Measurements from ENCODE around the gene HSPD1.

The HSPD1 gene

DNA sequence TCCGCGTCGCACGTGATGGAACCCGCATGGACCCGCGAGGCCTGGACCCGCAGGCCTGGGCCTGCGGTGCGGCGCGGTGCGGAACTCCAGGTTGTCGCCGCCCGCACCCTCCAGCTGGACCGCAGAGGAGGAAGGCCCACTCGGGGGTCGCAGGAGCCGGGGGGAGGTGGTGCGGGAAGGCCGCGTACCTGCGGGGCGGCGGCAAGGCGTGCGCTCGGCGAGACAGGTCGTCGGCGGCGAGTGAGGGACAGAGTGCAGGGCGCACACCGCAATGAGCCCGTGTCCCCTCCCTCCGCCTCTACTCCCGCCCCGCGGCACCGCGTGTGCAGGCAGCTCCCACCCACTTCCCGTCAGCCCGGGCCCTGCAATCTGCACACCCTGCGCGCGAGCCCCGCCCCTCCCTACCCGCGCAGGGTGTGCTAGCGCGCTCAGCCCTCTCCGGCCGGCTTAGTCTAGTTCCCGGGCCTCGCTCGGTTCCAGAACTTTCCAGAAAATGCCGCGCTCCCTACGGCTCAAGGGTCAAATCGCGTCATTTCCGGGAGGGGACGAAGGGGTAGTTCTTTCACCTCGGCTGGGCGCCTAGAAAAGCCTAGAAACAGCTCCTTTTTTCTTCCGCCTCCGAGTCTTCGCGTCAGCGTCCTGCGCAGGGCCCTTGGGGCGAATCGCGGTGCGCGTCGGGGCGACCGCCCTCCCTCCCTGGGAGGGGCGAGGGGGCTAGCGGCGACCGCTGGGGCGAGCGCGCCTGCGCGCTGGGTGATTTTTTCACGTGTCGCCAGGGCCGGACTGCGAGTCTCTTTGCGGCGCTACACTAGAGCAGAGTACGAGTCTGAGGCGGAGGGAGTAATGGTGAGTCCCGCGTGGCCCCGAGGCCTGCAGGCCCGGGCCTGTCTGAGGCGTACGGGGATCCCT lies at the start of gene HSPD1, which contains the start of gene HSPE1:
Gene HSPD1 (minus strand): TSS at position 247 of the 909 bp plus-strand sequence. CDS start 992 bp downstream, outside the sequence.
Gene HSPE1 (plus strand): TSS at position 786 of the 909 bp plus-strand sequence. CDS start 58 bp downstream, at position 844.
- DNase-seq, result peak; percentile 94

DNA sequence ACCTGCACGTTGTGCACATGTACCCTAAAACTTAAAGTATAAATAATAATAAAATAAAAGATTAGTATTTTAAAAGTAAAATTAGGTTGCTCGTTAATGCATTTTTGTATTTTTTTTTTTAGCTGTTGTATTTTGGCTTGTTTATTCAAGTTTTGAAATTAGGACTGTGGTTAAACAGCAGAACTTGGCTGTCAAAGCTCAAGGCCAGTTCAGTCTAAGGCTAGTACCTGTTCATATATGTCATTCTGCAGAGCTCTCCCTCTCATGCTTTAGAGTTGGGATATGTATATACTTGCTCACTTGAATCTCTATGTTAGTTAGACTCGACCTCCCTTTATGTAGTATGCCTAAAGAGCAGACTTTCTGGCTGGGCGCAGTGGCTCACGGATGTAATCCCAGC lies 48.9 kb upstream of the HSPD1 start:
- no peak for DNase-seq

DNA sequence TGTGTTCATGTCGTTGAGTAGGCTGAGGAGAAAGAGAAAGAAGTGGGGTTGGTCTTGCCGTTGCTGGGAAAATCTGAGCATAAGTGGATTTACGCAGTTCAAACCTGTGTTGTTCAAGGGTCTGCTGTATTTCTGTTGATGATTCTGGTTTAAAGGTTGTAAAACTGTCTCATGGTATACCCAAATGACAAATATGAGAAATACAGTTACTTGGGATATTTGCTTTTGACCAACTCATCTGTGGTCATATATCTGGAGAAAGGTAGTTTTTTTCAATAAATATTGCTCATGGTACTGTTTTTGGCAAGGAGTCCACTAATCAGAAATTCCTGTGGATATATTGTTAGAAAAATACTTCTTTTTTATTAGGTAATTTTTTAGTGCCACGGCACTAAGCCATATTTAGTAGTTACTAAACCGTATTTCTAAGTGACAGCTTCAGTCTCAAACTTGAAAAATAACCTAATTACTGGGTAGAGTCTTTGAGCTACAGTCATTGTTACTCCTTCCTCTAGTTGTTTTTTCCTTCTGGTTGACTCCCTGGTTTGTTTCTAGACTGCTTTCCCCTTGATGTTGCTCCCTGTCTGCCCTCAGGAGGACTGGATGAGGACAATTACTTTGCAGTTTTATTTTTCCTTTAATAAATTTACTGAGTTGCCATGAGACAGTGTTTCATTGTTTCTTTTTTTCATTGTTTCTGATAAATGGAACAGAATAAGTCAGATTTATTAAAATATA lies 47.7 kb upstream of the HSPD1 start:
- DNase-seq, result no peak

DNA sequence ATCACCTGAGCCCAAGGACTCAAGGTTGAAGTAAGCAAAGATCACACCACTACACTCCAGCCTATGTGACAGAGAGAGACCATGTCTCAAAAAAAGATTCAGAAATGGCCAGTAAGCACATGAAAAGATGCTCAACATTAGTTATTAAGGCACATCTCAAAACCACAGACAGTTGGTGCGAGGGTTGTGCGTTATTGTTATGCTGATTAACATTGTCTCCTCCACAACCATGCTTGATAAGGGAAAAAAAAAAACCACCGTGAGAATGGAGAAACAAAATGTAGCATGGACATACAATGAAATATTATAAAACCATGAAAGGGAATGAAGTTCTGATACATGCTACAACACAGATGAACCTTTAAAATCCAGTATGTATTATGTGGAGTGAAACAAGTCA lies 43.6 kb upstream of the HSPD1 start:
- DNase-seq, result no peak

DNA sequence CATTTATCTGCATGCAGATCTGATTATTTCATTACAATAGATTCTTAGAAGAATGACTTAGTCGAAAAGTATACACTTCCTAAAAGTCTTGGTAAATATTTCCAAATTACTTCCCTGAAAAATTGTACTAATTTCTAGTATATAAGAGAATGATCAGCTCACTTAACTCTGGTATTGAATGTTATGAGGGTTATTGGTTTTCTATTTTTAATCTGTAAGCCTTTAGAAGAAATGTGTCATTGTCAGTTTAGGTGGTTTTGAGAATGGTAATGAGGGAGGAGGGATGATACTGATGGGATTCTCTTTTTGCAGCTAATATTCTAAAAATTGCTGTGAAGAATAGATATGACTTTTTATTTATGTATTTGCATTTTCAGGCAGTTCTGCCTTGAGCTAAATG lies 40.1 kb upstream of the HSPD1 start:
- DNase-seq, result no peak

DNA sequence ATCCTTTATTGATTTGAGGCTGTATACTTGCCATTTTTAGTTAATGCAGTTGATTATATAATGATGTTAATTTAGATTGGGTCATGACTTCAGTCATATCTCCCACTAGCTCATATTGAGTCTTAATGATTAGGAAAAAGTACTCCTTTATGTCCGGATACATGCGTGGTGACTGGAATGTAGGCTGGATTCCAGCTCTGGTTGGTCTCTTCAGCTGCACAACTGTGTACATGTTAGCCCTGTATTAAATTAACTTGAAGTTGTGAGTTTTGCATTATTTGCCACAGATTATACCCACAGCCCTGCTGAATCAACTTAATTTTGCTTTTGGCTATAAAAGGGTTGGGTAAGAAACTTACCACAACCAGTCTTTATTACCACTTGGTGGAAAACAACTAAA lies 38.8 kb upstream of the HSPD1 start:
- DNase-seq, result no peak

DNA sequence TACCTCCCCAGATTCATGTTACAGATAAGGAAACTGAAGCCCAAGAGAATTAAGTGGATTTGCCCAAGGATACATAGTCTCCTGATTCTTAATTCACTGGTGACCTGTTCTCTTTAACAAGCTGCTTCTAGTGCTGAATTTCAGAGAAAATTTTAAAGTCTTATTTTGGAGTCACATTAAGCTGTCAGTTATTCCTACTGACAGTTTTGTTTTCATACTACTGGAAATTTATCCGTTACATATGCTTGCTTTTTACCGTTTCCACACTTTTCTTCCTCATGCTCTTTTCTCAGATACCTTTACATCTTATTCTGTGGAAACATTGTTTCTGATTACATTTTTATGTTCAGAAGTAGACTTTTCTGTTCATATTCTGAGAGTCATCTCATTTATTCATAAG lies 17.5 kb upstream of the HSPD1 start:
- no peak for DNase-seq

DNA sequence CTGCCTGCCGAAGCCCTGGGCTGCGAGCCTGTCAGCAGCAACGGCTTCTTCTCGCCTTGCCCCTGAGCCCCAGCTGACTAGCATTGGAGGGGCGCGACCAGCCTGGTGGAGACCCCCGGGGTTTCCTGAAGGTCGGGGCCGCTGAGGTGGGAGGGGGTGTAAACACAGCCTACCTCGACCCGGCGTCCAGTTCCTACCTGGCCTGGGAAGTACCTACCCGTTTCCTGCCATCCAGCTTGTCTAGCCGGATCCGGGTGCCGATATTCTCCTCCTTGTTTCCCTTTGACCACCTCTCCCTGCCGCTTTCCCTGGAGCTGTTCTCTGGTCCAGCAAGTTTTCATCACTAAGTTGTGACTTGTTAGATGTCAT lies 16.7 kb upstream of the HSPD1 start:
- no peak for DNase-seq

DNA sequence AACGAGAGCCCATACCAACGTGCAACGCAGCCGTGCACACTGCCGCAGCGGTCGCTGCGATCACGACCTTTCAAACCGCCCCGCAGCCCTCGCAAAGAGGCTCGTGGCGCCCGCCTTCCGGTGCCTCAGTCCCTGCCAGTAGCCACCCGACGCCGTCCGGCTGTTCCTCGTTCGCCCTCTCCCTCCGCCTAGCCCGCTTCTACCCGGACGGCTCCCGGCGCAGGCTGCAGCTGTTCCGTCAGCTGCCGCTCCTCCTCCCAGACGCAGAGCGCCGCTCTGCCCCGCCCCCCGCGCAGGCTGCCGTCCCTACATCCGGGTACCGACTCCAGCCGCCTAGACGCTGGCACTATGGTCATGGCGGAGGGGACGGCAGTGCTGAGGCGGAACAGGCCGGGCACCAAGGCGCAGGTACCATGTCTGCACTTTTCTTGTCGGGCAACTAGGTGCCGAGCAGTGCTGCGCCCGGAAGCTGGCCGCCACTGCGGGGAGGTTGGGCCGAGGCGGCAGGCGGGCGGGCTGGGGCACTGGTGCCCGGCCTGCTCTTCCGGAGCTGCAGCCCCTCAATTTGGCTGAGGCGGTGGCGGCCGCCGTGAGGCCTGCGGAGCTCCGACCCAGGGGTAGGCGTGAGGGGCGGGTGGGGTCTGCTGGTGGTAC lies 16.2 kb upstream of the HSPD1 start, which contains the start of gene MOB4:
Gene MOB4 (plus strand): TSS at position 328 of the 654 bp plus-strand sequence. CDS start 21 bp downstream, at position 349.
- peak; percentile 94 for DNase-seq

DNA sequence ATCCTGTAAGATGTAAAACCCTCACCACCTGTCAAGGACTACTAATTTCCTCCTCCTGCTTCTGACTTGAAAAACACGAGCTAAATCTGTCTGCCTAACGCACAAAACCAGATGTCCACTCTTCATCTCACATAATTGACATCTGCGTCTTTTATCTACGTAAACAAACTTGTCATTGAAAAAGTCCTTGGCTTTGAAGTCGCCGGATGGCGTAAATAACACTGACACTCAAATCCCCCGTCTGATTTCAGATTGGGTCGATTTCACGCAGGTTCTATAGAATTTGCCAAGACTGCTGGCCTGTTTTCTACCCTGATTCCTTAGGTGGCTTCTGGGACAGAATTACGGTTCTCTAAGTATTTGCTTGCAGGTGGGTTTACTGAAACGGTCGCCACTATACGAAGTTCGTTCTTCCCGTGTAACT lies 15.7 kb upstream of the HSPD1 start:
- no peak for DNase-seq

DNA sequence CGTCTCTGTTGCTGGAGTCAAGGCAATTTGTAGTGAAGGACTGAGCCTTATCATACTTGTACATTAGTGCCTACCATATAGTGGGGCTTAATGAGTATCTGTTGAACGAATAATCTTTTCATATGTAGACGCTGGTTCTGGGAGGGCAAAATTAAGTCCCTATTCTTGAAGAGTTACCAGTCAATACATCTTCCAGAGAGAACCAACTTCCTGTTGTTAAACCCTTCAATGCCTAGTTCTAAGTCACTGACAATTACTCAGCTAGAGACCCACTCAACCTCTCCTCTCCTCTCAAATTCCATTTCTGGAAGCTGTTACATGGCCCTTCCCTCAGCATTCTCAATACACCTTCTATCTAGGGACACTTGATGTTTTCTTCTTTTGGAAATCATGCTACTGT lies 15.1 kb upstream of the HSPD1 start:
- no peak for DNase-seq

DNA sequence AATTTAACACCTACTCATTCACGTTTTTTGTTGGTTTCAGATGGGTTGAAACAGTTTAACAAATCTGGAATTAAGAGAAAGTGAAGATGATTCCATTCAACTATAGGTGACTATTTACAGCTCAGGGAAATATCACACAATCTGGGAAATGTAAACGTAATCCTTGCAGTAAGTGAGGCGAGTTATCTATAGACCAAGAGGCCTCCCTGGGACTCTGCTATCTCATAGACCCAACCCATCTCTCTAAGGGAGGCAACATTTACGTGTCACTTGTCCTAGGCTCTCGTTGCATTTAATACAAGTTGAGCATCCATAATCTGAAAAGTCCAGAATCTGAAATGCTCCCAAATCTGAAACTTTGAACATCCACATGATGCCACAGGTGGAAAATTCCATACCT lies 14.3 kb upstream of the HSPD1 start:
- DNase-seq, result no peak

DNA sequence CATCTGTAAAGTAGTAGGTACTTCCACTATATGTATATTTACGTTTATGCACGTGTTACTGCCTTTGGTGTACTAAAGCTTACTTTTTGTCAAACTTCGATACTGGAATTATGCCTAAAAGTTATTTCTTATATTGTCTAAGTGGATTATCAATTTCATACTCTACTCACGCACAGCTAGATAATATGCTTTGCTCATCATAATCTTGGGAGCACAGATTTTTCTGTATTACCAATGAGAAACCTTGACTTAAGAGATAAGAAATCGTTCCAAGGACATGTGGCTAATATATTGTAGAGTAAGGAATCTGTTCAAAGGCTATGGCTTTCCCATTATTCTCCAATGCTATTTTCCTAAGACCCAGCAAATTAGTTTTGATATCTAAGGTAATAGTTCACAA lies 7.0 kb upstream of the HSPD1 start:
- no peak for DNase-seq

DNA sequence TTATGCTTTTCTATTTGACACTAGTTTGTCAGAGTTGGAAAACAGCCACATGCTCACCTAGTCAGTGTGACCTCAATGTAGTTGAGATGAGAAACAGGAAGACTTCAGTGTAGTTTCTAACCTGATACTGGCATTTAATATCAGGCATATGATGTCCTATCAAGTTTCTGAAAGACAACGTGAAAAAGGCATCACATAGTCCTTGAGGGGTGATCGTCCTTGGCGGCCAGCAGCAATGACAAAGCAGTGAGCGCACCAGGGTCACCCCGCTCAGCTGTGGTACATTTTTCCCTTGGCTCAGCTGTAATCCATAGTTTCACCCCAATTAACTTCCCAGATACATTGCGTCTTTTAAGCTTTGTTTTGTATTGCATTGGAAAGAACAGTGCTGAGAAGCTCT lies 4.9 kb upstream of the HSPD1 start:
- DNase-seq, result no peak

DNA sequence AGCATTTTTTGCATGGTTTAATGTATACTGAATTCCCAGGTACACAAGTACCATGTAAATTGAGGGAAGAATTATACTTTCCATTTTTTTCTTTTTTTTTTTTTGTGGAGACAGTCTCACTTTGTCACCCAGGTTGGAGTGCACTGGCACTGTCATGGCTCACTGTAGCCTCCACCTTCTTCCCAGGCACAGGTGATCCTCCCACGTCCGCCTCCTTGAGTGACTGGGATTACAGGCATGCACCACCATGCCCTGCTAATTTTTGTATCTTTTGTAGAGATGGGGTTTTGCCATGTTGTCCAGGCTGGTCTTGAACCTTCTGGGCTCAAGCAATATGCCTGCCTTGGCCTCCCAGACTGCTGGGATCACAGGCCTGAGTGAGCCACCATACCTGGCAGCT lies 4.4 kb upstream of the HSPD1 start:
- no peak for DNase-seq

DNA sequence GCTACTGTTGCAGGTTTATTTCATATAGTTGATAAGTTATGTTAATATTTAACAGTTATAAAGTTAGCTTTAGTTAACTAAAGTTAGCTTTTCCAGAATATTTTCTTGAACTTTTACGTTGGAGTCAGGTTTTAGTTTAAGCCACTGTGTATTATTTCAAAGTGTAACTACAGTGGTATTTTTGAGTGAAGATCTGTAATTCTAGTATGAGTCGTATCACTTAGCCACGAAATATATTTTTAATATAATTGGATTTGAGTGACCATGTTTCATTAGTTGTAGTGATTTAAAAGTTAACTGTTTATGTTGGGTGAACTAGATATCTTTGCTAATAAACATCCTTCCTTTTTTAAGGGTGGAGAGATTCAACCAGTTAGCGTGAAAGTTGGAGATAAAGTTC lies 3.0 kb upstream of the HSPD1 start:
- DNase-seq, result no peak

DNA sequence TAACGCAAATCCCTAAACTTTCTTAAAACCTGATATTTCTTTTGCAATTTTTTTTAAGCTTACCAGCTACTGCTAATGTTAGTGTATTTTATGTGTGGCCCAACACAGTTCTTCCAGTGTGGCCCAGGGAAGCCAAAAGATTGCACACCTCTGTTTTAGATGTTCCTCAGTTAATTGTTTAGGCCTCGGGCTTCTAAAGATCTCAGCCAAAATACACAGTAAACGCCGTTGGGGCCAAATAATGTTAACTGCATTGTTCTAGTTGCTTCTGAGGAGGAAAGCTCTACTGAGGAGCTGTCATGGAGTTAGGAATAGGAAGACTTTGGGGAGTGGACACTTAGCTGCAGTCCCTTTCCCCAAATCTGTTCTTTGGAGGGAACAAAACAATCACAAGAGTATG lies 2.6 kb upstream of the HSPD1 start:
- DNase-seq, result no peak

DNA sequence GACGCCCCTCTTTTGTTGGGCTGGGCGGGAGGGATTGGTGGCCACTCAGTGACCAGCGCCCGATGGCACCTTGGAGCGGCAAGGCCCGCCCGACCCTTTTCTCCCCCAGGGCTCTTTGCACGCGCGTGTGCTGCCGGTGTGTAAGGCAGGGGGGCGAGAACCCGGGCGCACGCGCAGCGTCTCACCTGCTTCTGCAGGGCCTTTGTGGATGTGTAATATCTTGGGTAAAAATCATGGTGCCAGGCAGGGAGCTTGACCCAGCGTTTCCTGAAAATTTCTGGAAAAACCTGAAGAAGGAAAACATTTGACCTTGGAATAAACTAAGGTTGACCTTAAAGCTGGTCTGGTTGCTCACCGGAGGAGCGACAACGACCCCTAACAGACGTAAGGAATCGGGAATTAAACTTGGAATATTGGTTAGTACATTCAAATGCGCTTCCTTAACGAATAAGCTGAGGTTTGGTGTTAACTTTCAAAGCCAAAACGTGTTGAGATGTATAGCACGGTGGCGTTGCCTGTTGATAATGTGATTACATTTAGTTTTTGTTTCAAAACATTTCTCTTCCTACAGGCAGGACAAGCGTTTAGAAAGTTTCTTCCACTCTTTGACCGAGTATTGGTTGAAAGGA lies 977 bp upstream of the HSPD1 start:
- DNase-seq, result no peak

DNA sequence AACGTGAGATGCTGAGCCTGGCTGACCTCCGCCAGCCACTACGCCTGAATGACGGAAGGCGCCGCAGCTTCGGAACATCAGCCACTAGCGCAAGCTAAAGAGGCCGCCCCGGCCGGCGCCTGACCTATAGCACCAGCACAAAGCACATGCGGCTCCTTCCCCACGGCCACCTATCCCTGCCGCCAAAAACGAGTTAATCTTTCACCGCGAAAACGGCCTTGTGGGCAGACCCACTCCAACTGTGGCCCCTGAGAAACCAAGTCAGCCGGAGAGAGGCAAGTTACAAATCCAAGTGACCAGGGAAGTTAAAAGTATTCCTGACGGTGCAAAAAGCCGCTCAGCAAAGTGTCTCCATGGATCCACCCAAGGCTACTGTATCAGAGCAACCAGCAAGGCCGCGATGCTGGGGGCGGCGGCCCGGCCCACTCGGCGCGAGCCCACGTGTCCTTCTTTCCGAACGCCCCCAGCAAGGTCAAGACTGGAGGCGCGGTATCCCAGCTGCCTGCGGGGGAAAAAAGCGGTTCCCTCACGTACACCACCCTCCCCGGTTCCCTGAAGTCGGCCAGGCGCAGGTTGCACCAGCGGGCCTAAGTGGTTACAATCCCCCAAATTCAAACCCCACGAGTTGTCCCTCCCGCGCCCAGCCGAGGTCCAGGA lies 575 bp downstream of the HSPD1 start:
- DNase-seq, result peak; percentile 52

DNA sequence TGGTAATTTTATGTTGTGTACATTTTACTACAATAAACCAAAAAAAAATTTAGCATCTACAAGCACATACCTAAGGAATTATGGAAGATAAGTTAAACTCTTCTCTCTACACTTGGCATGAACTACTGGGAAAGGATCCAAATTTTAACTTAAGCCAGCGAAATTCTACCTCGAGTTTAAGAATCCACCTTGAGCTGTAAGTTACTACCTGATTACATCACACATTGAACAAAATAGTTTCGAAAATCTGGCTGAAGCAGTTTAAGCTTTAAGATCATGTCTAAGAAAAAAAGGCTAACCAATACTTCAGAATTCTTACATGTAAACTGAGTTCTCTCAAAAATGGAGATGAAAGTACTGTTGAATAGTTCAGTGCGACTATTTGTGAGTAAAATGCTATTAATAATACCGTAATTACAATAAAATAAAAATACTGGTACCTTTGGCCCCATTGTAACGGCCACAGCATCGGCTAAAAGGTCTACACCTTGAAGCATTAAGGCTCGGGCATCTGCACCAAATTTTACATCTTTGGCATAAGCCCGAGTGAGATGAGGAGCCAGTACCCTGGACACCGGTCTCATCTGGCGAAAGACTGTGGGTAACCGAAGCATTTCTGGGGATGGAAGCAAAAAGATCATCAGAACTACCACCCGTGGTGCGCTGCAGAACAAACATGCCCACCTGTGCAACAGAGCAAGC lies 1.3 kb downstream of the HSPD1 start:
- no peak for DNase-seq

DNA sequence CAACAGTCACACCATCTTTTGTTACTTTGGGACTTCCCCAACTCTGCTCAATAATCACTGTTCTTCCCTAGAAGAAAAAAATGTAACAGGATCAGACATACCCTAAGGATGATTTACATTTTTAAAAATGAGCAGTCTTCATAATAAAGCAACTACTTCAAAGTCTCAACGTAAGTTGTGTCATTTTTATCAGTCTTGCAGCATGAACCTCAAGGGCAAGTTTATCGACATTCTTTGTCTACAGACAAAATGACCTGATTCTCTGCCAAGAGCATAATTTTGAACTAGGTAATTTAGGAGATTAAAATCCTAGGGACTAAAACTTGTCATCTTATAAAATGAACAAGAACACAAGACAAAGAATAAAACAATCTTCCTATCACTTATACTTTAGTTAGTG lies 2.3 kb downstream of the HSPD1 start:
- DNase-seq, result no peak

DNA sequence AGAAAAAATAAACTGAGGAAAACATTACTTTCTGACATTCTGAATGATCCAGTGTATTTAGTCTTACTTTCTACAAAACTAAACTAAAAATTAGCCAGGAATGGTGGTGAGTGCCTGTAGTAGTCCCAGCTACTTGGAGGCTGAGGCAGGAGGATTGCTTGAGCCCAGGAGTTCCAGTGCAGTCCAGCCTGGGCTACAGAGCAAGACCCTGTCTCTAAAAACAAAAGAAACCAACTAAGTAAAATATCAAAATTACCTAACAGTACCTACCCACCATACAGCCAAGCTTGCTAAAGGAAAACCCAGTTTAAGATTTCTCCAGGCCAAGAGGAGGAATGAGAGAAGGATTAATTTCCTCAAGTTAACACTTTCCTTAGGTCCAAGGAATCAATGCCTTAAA lies 2.9 kb downstream of the HSPD1 start:
- no peak for DNase-seq
